Suprapubic skin (tissue), 4 donors: ENCODE data around the gene GON4L. TPM values are rescaled to one million over a fixed set of nuclear protein-coding genes. Genes with fewer than 3 reads are reported as not detected.
A peak's percentile ranks its signal among the peaks of the same experiment; 100 is the strongest.
"Not testable (repeated sequence)": the region's sequence is repeated elsewhere in the genome, so short reads cannot be mapped to it uniquely, and the experiment has no call there.

Experiments used
- DNase-seq, 2 donors: peaks; one replicate each; pipeline ENCODE4 v3.0.0-alpha.2; 2019; ENCODE audit warnings: low spot score in 2 of 2
- H3K27ac ChIP-seq: fragments of 200-600 bp; sonication (generic); one replicate; pipeline ENCODE4 v1.5.1; 2019
- H3K27me3 ChIP-seq: fragments of 200-600 bp; sonication (generic); one replicate; pipeline ENCODE4 v1.5.1; 2019
- H3K36me3 ChIP-seq: fragments of 200-600 bp; sonication (generic); one replicate; pipeline ENCODE4 v1.5.1; 2019
- H3K4me1 ChIP-seq: fragments of 200-600 bp; sonication (generic); one replicate; pipeline ENCODE4 v1.5.1; 2019
- H3K4me3 ChIP-seq: fragments of 200-600 bp; sonication (generic); one replicate; pipeline ENCODE4 v1.5.1; 2019; ENCODE audit warnings: mild to moderate bottlenecking
- H3K9me3 ChIP-seq: fragments of 200-600 bp; sonication (generic); one replicate; pipeline ENCODE4 v1.5.1; 2019
- CTCF ChIP-seq, 2 donors: fragments of 200-600 bp in 1 of 2; fragments of 450-650 bp in 1 of 2; sonication (generic) in 1 of 2; IDR thresholded peaks; one replicate each; pipeline ENCODE4 v1.5.1; 2016 to 2019; ENCODE audit warnings: antibody characterized with exemption in 2 of 2, mild to moderate bottlenecking in 1 of 2, moderate library complexity in 1 of 2
- EP300 ChIP-seq: sonication (generic); formaldehyde crosslinking; IDR thresholded peaks from one replicate; pipeline ENCODE4 v1.6.1; 2017; ENCODE audit warnings: antibody characterized with exemption
- POLR2A ChIP-seq, 2 donors: fragments of 450-650 bp; IDR thresholded peaks; one replicate each; pipeline ENCODE4 v1.6.1; 2017; ENCODE audit warnings: antibody characterized with exemption in 2 of 2, mild to moderate bottlenecking in 2 of 2, moderate library complexity in 2 of 2
- POLR2AphosphoS5 ChIP-seq, 3 donors: sonication (generic); formaldehyde crosslinking; IDR thresholded peaks; one replicate each; pipeline ENCODE4 v1.6.1; 2017; ENCODE audit warnings: antibody characterized with exemption in 3 of 3
- WGBS: methylation state at CpG from one replicate; pipeline ENCODE4 v1.1.5; 2018; 5-methylcytosine and 5-hydroxymethylcytosine counted together
- total RNA-seq, 4 donors: library from RNA; depleted of rRNA; stranded (reverse); fragments of >200 nt; gene quantifications; one replicate each; pipeline ENCODE4 v1.1.0, GENCODE V29; 2016

GON4L gene
- total RNA-seq, 4 donors from 2014 or later: 27.5 to 82.6 (median 43.2) TPM

- no peak for DNase-seq
- Histone ChIP-seq H3K9me3 (no peaks in the 10 kb centered on the region), H3K27ac (no peak overlapping the region), H3K4me3 (no peak overlapping the region), H3K4me1 (peaks cover 3% of the 10 kb centered on the region), H3K27me3 (no peaks in the 10 kb centered on the region), H3K36me3 (peaks cover 70% of the 10 kb centered on the region)
- TF ChIP-seq CTCF (IDR thresholded peaks at IDR 0.05): no peak
- no peak for TF ChIP-seq POLR2AphosphoS5 (IDR thresholded peaks at IDR 0.05)
- TF ChIP-seq POLR2A (IDR thresholded peaks at IDR 0.05): no peak
- no peak for TF ChIP-seq EP300
- 72% methylated on average over 2 of the region's 2 CpGs for WGBS
Measured at GRCh38 chr1:155898888-155899287, 41.9 kb upstream of the GON4L start.

- WGBS: 68% methylated on average over 1 of the region's 1 CpG
- peaks cover 59% of the 10 kb centered on the region for H3K36me3 ChIP-seq
- no peak overlapping the region for H3K4me3 ChIP-seq
- H3K4me1 ChIP-seq: peaks cover 14% of the 10 kb centered on the region
- DNase-seq: no peak
- H3K27me3 ChIP-seq: no peaks in the 10 kb centered on the region
- no peak overlapping the region for H3K27ac ChIP-seq
- no peaks in the 10 kb centered on the region for H3K9me3 ChIP-seq
- no peak for TF ChIP-seq CTCF (IDR thresholded peaks at IDR 0.05)
- no peak for TF ChIP-seq POLR2A (IDR thresholded peaks at IDR 0.05)
- no peak for TF ChIP-seq EP300
- no peak for TF ChIP-seq POLR2AphosphoS5 (IDR thresholded peaks at IDR 0.05)
Measured at GRCh38 chr1:155897746-155898145, 40.7 kb upstream of the GON4L start.

- DNase-seq, H3K9me3 ChIP-seq, H3K27me3 ChIP-seq, H3K4me3 ChIP-seq, H3K27ac ChIP-seq: not testable (repeated sequence)
- peaks cover 46% of the 10 kb centered on the region for H3K36me3 ChIP-seq
- peaks cover 16% of the 10 kb centered on the region for H3K4me1 ChIP-seq
- WGBS: 90% methylated on average over 8 of the region's 8 CpGs
Measured at GRCh38 chr1:155896476-155896875, 39.5 kb upstream of the GON4L start.

- not testable (repeated sequence) for H3K27me3 ChIP-seq, H3K4me3 ChIP-seq, H3K9me3 ChIP-seq, DNase-seq, H3K27ac ChIP-seq
- Histone ChIP-seq H3K4me1 (peaks cover 16% of the 10 kb centered on the region), H3K36me3 (peaks cover 37% of the 10 kb centered on the region)
- WGBS: 97% methylated on average over 6 of the region's 6 CpGs
Measured at GRCh38 chr1:155895617-155896016, 38.6 kb upstream of the GON4L start.

- DNase-seq: no peak
- Histone ChIP-seq H3K9me3 (no peaks in the 10 kb centered on the region), H3K27ac (peak overlapping the region; percentile 76), H3K27me3 (no peaks in the 10 kb centered on the region), H3K4me3 (no peak overlapping the region), H3K36me3 (peaks cover 19% of the 10 kb centered on the region), H3K4me1 (peaks cover 16% of the 10 kb centered on the region)
- WGBS: 65% methylated on average over 10 of the region's 10 CpGs
- no peak for TF ChIP-seq CTCF (IDR thresholded peaks at IDR 0.05)
Measured at GRCh38 chr1:155893389-155894142, 36.6 kb upstream of the GON4L start.

GRCh38 chr1:155892796-155893195 is 35.8 kb upstream of the GON4L start:
- Histone ChIP-seq H3K9me3 (no peaks in the 10 kb centered on the region), H3K4me3 (no peak overlapping the region), H3K36me3 (peaks cover 17% of the 10 kb centered on the region), H3K27ac (peak overlapping the region; percentile 76), H3K4me1 (peaks cover 16% of the 10 kb centered on the region), H3K27me3 (no peaks in the 10 kb centered on the region)
- DNase-seq: no peak
- TF ChIP-seq POLR2AphosphoS5 (IDR thresholded peaks at IDR 0.05): no peak
- TF ChIP-seq POLR2A (IDR thresholded peaks at IDR 0.05): no peak
- 24% methylated on average over 3 of the region's 3 CpGs for WGBS

- H3K4me1 ChIP-seq: peaks cover 16% of the 10 kb centered on the region
- H3K4me3 ChIP-seq: no peak overlapping the region
- no peaks in the 10 kb centered on the region for H3K36me3 ChIP-seq
- TF ChIP-seq POLR2A (IDR thresholded peaks at IDR 0.05): no peak
- TF ChIP-seq CTCF (IDR thresholded peaks at IDR 0.05): no peak
- 72% methylated on average over 3 of the region's 3 CpGs for WGBS
- no peaks in the 10 kb centered on the region for H3K9me3 ChIP-seq
- H3K27ac ChIP-seq: no peak overlapping the region
- DNase-seq: no peak
- H3K27me3 ChIP-seq: no peaks in the 10 kb centered on the region
Measured at GRCh38 chr1:155890251-155890650, 33.2 kb upstream of the GON4L start.
